Measurements from ENCODE around the gene NDFIP1. TPM values are rescaled to one million over a fixed set of nuclear protein-coding genes. Genes with fewer than 3 reads are reported as not detected.

Gene NDFIP1
- polyA plus RNA-seq, 1 donor (not counting 4 experiments of a cell fraction or from before 2014, with no cell fraction given) = 38.2 TPM

GRCh38 chr5:142100307-142100706, 8.3 kb upstream of the NDFIP1 start:
- Histone ChIP-seq H3K27ac (ENCODE audit: control insufficient read depth, insufficient read depth, low read length) (no peak overlapping the region), H3K79me2 (ENCODE audit: control insufficient read depth, insufficient read depth, low read length) (no peaks in the 10 kb centered on the region), H2AFZ (ENCODE audit: control insufficient read depth, low read length) (no peak overlapping the region), H3K4me2 (ENCODE audit: control insufficient read depth, extremely low read depth, insufficient read depth, low read depth, low read length) (no peak overlapping the region), H3K36me3 (ENCODE audit: control insufficient read depth in 2 of 2, extremely low read depth in 1 of 2, insufficient read depth in 2 of 2, low read length in 2 of 2) (no peaks in the 10 kb centered on the region), H3K4me3 (ENCODE audit: control insufficient read depth in 2 of 3, extremely low read depth in 1 of 3, insufficient read depth in 2 of 3, low read depth in 1 of 3, low read length in 3 of 3) (no peak overlapping the region), H3K9me1 (ENCODE audit: control insufficient read depth, extremely low read depth, insufficient read depth, low read length) (no peaks in the 10 kb centered on the region), H3K27me3 (ENCODE audit: control insufficient read depth, extremely low read depth, insufficient read depth, low read length) (no peaks in the 10 kb centered on the region), H4K20me1 (ENCODE audit: control insufficient read depth, extremely low read depth, insufficient read depth, low read length) (no peaks in the 10 kb centered on the region), H3K9ac (ENCODE audit: control insufficient read depth, extremely low read depth, insufficient read depth, low read length) (no peak overlapping the region), H3K9me3 (ENCODE audit: control insufficient read depth, low read depth, low read length) (no peaks in the 10 kb centered on the region), H3K4me1 (ENCODE audit: control insufficient read depth, extremely low read depth, insufficient read depth, low read length) (peaks cover 22% of the 10 kb centered on the region)
- no peak for TF ChIP-seq EZH2 (IDR thresholded peaks at IDR 0.05; ENCODE audit: low read length)
- no peak for TF ChIP-seq CTCF (optimal IDR thresholded peaks at IDR 0.05 in 1 of 3, IDR thresholded peaks at IDR 0.05 in 1 of 3, conservative IDR thresholded peaks at IDR 0.05 in 1 of 3; ENCODE audit: extremely low read depth in 1 of 3, insufficient read depth in 2 of 3, low read length in 3 of 3)
- FAIRE-seq (no peak), DNase-seq (ENCODE audit: low read depth, low spot score) (no peak)
- dilution Hi-C loops (cut with MboI; ENCODE audit: extremely low pct_ligation_motif_present, low sequenced_read_pairs) = no loop called here

GRCh38 chr5:142102980-142103740, 5.4 kb upstream of the NDFIP1 start:
- FAIRE-seq = no peak

More at GRCh38 chr5:142102980-142103740, 5.4 kb upstream of the NDFIP1 start:
- no peak overlapping the region for H3K4me2 ChIP-seq (ENCODE audit: control insufficient read depth, extremely low read depth, insufficient read depth, low read depth, low read length)
- no peaks in the 10 kb centered on the region for H3K36me3 ChIP-seq (ENCODE audit: control insufficient read depth in 2 of 2, extremely low read depth in 1 of 2, insufficient read depth in 2 of 2, low read length in 2 of 2)
- H3K79me2 ChIP-seq (ENCODE audit: control insufficient read depth, insufficient read depth, low read length) = no peaks in the 10 kb centered on the region
- no peak for DNase-seq (ENCODE audit: low read depth, low spot score)
- H3K9me1 ChIP-seq (ENCODE audit: control insufficient read depth, extremely low read depth, insufficient read depth, low read length) = no peaks in the 10 kb centered on the region
- no peaks in the 10 kb centered on the region for H4K20me1 ChIP-seq (ENCODE audit: control insufficient read depth, extremely low read depth, insufficient read depth, low read length)
- H2AFZ ChIP-seq (ENCODE audit: control insufficient read depth, low read length) = no peak overlapping the region
- H3K9ac ChIP-seq (ENCODE audit: control insufficient read depth, extremely low read depth, insufficient read depth, low read length) = no peak overlapping the region
- no peaks in the 10 kb centered on the region for H3K9me3 ChIP-seq (ENCODE audit: control insufficient read depth, low read depth, low read length)
- H3K27ac ChIP-seq (ENCODE audit: control insufficient read depth, insufficient read depth, low read length) = no peak overlapping the region
- dilution Hi-C loops (cut with MboI; ENCODE audit: extremely low pct_ligation_motif_present, low sequenced_read_pairs) = no loop called here
- TF ChIP-seq EZH2 (IDR thresholded peaks at IDR 0.05; ENCODE audit: low read length) (no peak), CTCF (optimal IDR thresholded peaks at IDR 0.05 in 1 of 3, IDR thresholded peaks at IDR 0.05 in 1 of 3, conservative IDR thresholded peaks at IDR 0.05 in 1 of 3; ENCODE audit: extremely low read depth in 1 of 3, insufficient read depth in 2 of 3, low read length in 3 of 3) (no peak)
- H3K4me1 ChIP-seq (ENCODE audit: control insufficient read depth, extremely low read depth, insufficient read depth, low read length) = peaks cover 4% of the 10 kb centered on the region
- no peaks in the 10 kb centered on the region for H3K27me3 ChIP-seq (ENCODE audit: control insufficient read depth, extremely low read depth, insufficient read depth, low read length)
- H3K4me3 ChIP-seq (ENCODE audit: control insufficient read depth in 2 of 3, extremely low read depth in 1 of 3, insufficient read depth in 2 of 3, low read depth in 1 of 3, low read length in 3 of 3) = no peak overlapping the region
